GM18873 (cell line): ENCODE data around the gene CLSTN2.

Experiments
- ATAC-seq: cut with Tn5 transposase; IDR thresholded peaks from one replicate; pipeline ENCODE4 v1.9.1; 2021; ENCODE audit warnings: mild to moderate bottlenecking, moderate library complexity, moderate number of reproducible peaks; ENCODE audit not compliant: unreplicated experiment, low FRiP score

CLSTN2 gene

DNA sequence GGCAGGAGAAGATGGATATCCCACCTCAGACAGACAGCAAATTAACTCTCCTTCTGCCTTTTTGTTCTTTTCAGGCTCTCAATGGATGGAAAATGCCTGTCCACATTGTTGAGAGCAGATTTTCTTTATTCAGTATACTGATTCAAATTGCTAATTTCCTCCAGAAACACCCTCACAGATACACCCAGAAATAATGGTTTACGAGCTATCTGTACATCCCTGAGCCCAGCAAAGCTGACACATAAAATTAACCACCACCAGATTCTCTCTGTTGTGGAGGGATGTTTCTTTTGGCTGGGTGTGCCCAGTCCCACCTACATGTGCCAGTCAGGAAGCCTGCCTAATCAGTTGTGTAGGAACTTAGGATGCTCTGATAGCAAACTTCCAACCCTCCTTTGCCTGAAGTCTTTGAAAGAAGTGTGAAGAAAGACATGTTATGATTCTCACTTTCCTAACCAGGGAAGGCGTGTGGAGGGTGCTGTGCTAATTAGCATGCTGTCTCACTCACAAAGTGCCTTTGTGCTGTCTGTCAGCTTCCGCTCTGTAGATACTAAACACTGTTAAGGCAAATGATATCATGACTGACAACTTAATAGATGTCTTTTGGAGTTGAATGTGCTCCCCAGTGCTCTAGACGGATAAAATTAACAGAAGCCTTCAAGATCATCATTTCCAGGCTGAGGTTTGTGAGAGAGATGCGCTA is 208.5 kb downstream of the CLSTN2 start:
- ATAC-seq = no peak

- no peak for ATAC-seq
Observed at GRCh38 chr3:140145528-140145927, 210.5 kb downstream of the CLSTN2 start.

DNA sequence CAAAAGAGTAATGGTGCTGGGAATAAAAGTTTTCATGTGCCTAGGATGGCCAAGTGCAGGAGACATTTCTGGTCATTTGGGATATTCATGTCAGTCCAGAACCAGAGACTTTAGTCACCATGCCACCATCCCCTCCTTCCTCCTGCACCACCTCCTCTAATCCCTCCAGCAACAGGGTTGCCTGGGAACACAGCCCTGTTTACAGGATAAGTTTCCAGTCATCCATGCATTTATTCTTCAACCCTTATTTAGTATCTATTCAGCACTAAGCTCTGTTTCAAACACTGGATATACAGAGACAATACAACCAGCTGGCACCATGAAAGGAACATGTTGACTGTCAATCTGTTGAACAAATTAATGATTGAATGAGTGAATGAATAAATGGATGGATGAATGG is 211.7 kb downstream of the CLSTN2 start:
- ATAC-seq = no peak

DNA sequence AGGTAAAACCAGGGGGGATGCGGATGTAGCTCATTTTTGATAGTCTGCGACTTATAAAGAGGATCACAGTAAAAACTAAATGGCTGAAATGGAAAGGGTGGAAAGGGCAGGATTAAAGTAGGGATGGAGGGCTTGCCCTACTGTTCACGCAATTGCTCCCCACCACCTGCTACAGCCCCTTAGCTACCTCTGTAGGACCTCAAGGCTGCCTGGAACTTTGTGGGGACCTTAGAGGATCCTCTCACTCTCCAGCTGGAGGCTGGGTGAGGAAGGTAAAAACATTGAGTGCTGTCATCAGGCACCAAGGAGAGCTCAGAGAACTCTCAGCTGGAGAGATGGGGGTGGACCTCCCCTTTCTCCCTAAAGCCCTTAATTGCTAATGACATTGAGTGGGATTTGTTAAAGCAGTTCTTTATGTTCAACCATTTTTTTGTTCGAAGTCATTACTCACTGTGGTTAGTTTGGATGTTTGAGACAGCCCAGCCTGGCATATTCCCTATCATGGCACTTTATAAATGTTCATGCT is 213.0 kb downstream of the CLSTN2 start:
- no peak for ATAC-seq

GRCh38 chr3:140148824-140149390 is 213.9 kb downstream of the CLSTN2 start:
- no peak for ATAC-seq

DNA sequence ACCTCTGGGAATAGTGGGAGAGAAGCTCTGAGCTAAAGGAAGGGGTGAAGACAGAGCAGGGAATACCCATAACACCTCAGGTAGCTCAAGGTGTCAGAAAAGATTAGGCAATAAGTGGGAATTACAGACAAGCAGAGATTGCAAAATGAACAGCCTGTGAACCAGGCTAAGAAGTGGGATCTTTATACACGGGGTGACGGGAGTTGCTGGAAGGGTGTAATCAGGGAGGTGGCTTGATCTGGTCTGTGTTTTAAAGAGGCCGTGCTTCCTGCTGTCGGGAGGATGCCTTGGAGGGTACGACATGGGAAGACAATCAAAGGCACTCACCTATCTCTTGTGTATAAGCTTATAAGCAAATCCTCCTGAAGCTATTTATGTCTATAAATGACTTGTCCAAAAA is 216.3 kb downstream of the CLSTN2 start:
- no peak for ATAC-seq

- ATAC-seq = no peak
Observed at GRCh38 chr3:140152851-140153639, 218.1 kb downstream of the CLSTN2 start.

- no peak for ATAC-seq
Observed at GRCh38 chr3:140153736-140154135, 218.8 kb downstream of the CLSTN2 start.

GRCh38 chr3:140157161-140157560 is 222.2 kb downstream of the CLSTN2 start:
- no peak for ATAC-seq

DNA sequence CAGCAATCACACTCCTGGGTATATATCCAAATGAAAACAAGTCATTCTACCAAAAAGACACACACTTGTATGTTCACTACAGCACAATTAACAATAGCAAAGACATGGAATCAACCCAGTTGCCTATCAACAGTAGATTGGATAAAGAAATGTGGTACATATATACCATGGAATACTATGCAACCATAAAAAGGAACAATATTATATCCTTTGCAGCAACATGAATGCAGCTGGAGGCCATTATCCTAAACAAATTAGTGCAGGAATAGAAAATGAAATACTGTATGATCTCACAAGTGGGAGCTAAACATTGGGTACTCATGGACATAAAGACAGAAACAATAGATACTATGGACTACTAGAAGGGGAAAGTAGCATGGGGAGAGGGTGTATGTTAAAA is 224.7 kb downstream of the CLSTN2 start:
- ATAC-seq = no peak

- no peak for ATAC-seq
Observed at GRCh38 chr3:140160553-140160952, 225.6 kb downstream of the CLSTN2 start.

GRCh38 chr3:140162551-140162950 is 227.6 kb downstream of the CLSTN2 start:
- ATAC-seq = no peak

GRCh38 chr3:140163159-140163763 is 228.3 kb downstream of the CLSTN2 start:
- ATAC-seq = no peak

- ATAC-seq = no peak
Observed at GRCh38 chr3:140164156-140164555, 229.2 kb downstream of the CLSTN2 start.

- no peak for ATAC-seq
Observed at GRCh38 chr3:140164922-140165590, 230.1 kb downstream of the CLSTN2 start.

DNA sequence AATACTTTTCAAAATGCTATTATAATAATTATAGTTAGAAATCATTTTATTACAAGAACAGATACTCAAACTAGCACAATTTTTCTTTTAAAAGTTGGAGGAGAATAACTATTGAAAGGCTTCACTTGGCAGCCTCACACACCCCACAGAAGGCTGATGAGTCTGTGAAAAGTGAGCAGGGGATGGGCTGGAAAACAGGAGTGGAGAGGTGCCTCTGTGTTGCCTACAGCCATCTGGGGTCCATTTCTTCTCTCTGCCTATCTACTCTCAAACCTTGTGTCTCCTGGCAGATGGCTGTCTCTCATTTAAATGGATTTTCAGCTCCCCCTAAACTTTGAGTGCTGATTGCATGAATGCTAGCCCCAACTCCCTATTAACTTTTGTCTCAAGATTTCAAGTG is 230.8 kb downstream of the CLSTN2 start:
- ATAC-seq = no peak

GRCh38 chr3:140166861-140167599 is 232.0 kb downstream of the CLSTN2 start:
- no peak for ATAC-seq

DNA sequence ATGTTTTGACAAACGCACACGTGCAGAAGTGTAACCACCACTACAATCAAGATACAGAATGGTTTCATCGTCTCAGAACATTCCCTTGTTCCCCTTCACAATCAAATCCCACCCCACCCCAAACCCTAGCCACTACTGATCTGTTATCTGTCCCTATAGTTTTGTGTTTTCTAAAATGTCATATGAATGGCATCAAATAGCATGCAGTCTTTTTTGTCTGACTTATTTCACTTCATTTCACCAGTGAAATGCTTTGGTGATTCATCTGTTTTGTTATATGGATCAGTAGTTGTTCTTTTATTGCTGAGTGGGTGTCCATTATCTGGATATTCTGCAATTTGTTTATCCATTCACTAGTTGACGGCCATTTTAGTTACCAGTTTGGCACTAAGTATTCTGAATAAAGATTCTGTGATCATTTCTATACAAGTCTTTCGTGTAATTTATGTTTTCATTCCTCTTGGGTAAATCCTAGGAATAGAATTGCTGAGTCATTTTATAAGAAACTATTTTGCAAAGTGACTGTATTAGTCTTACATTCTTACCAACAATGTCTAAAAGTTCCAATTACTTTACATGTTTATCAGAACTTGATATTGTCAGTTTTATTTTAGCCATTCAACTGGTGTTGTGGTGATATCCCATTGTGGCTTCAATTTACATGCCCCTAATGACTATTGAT is 232.8 kb downstream of the CLSTN2 start:
- ATAC-seq = no peak

DNA sequence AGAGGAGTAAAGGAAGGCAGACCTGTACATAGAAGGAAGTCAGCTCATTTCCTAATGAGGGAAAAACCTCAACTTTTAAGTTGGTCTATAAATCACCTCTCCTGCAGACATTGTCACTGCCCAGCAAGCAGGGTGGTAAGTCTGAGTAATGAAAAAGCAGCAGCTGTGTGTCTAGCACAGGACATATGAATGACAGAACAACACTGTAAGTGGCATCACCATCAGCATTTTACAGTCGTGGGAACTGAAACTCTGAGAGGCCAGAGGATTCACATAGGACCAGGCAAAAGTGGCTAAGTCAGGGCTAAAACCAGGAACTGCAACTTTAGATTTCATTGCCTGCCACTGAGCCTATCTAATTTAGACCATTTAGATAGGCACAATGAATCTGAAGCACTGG is 235.6 kb downstream of the CLSTN2 start:
- peak; percentile 90 for ATAC-seq
